ENCODE measurements around the gene SIGLEC1.

- no peak for TF ChIP-seq POLR2A (IDR thresholded peaks at IDR 0.05; ENCODE audit: low read depth, low read length)
- TF ChIP-seq TAF1 (IDR thresholded peaks at IDR 0.05; ENCODE audit: borderline replicate concordance, low read depth, low read length): no peak
Observed at GRCh38 chr20:3739054-3739925, 26.9 kb upstream of the SIGLEC1 start.
